Panc1 (cell line): ENCODE data around the gene KMT2C. TPM values are rescaled to one million over a fixed set of nuclear protein-coding genes. Genes with fewer than 3 reads are reported as not detected.
"Not testable (repeated sequence)": the region's sequence is repeated elsewhere in the genome, so short reads cannot be mapped to it uniquely, and the experiment has no call there.

ENCODE experiments used
- ATAC-seq: fragments of 200-7000 bp; cut with Tn5 transposase; 2 replicates; pipeline ENCODE4 v1.9.1; 2020; ENCODE audit warnings: mild to moderate bottlenecking, moderate library complexity
- BruUV-seq: library from RNA; stranded (reverse); fragments of 400-500 nt; replicated peaks from 2 replicates; lab custom pipeline; 2021; lab: Mats Ljungman, UMichigan
- CTCF ChIA-PET: fragments of 300-600 bp; sonication (Branson Sonifier 250); formaldehyde crosslinking; loops from one replicate; lab custom pipeline; 2022; ENCODE audit warnings: antibody characterized with exemption; lab: Charles Lee
- POLR2A ChIA-PET: fragments of 300-600 bp; sonication (Branson Sonifier 250); formaldehyde crosslinking; loops from one replicate; lab custom pipeline; 2022; ENCODE audit warnings: antibody characterized with exemption; lab: Charles Lee
- DNase-seq: peaks from one replicate; pipeline ENCODE4 v3.0.0-alpha.2; 2010; ENCODE audit warnings: low read depth, low spot score
- H3K27ac ChIP-seq: 2 replicates; pipeline ENCODE4 v1.5.1; 2011; ENCODE audit warnings: mild to moderate bottlenecking, low read length, inconsistent platforms
- H3K27me3 ChIP-seq: fragments of 200-500 bp; sonication (Bioruptor generic); 2 replicates; pipeline ENCODE4 v1.6.0; 2014; ENCODE audit warnings: low read length, inconsistent platforms; ENCODE audit not compliant: control insufficient read depth, insufficient read depth
- H3K36me3 ChIP-seq: fragments of 200-500 bp; sonication (Bioruptor generic); 2 replicates; pipeline ENCODE4 v1.5.1; 2014; ENCODE audit warnings: inconsistent platforms, mild to moderate bottlenecking, low read length, moderate library complexity; ENCODE audit not compliant: control insufficient read depth, insufficient read depth
- H3K4me1 ChIP-seq: 2 replicates; pipeline ENCODE4 v1.5.1; 2011; ENCODE audit warnings: inconsistent platforms, mild to moderate bottlenecking, low read length, moderate library complexity; ENCODE audit not compliant: control insufficient read depth, insufficient read depth
- H3K4me3 ChIP-seq, 2 experiments: 2 replicates each; pipeline ENCODE4 v1.5.1; 2011 to 2012; ENCODE audit warnings: low read depth in 2 of 2, low read length in 2 of 2, mild to moderate bottlenecking in 2 of 2, inconsistent platforms in 1 of 2, moderate library complexity in 1 of 2
- H3K9me3 ChIP-seq: fragments of 200-500 bp; sonication (Bioruptor generic); 2 replicates; pipeline ENCODE4 v1.5.1; 2014; ENCODE audit warnings: low read depth, mild to moderate bottlenecking, inconsistent platforms, low read length, moderate library complexity; ENCODE audit not compliant: control insufficient read depth, insufficient read depth
- POLR2AphosphoS5 ChIP-seq: IDR thresholded peaks from 2 replicates; pipeline ENCODE4 v1.6.1; 2012; ENCODE audit warnings: mild to moderate bottlenecking, low read depth, low read length, moderate library complexity
- SIN3A ChIP-seq: IDR thresholded peaks from 2 replicates; pipeline ENCODE4 v1.6.1; 2012; ENCODE audit warnings: low read depth, mild to moderate bottlenecking, low read length, moderate library complexity, borderline replicate concordance; ENCODE audit not compliant: insufficient read depth
- TCF7L2 ChIP-seq: IDR thresholded peaks from 2 replicates; pipeline ENCODE4 v1.6.1; 2011; ENCODE audit warnings: mild to moderate bottlenecking, low read depth, low read length, inconsistent platforms
- in situ Hi-C: cut with HindIII; loops from 2 replicates; pipeline ENCODE4 v1.10.0; 2016; ENCODE audit warnings: low sequenced_read_pairs, low pct_unique_long_range_greater_than_20kb
- intact Hi-C: fragments of 100-400 bp; cut with micrococcal nuclease; formaldehyde crosslinking; loops from one replicate; pipeline ENCODE4 v1.10.0; 2022; ENCODE audit not compliant: unreplicated experiment
- total RNA-seq: library from RNA; stranded (reverse); gene quantifications from one replicate; pipeline ENCODE4 v1.2.1, GENCODE V29; 2021; ENCODE audit not compliant: unreplicated experiment
- TF ChIP-seq, protein P1 (sequence below), 2 experiments: IDR thresholded peaks; 2 replicates each; pipeline ENCODE4 v1.6.1; 2011 to 2012; ENCODE audit warnings: low read depth in 2 of 2, control low read depth in 1 of 2, low read length in 1 of 2, mild to moderate bottlenecking in 1 of 2, moderate library complexity in 1 of 2; ENCODE audit not compliant: insufficient read depth in 1 of 2
- TF ChIP-seq, protein P2 (sequence below): fragments of 450-650 bp; IDR thresholded peaks from 2 replicates; pipeline ENCODE4 v1.5.1; 2017; ENCODE audit warnings: mild to moderate bottlenecking

The KMT2C gene
- total RNA-seq, 1 experiment from 2014 or later, result 42.5 TPM

DNA sequence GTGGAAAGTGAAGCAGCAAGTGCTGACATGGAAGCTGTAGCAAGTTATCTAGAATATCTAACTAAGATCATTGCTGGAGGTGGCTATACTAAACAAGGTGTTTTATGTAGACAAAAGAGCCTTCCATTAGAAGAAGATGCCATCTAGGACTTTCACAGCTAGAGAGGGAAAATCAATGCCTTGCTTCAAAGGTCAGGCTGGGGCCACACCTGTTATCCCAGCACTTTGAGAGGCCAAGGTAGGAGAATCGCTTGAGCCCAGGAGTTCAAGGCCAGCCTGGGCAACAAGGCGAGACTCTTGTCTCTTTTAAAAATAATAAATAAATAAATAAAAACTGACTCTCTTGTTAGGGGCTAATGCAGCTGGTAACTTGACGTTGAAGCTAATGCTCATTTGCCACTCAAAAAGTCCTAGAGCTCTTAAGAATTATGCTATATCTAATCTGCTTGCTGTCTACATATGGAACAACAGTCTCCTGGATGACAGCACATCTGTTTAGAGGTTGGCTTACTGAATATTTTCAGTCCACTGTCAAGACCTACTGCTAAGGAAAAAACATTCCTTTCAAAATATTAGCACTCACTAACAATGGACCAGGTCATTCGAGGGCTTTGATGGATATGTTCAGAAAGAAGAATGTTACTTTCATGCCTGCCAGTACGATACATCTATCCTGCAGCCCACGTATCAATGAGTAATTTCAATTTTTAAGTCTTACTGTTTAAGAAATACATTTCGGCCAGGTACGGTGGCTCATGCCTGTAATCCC, 58.9 kb downstream of the KMT2C start:
- CTCF ChIA-PET, DNase-seq, H3K27ac ChIP-seq, in situ Hi-C loops, H3K36me3 ChIP-seq, H3K4me3 ChIP-seq, intact Hi-C loops, H3K9me3 ChIP-seq, POLR2A ChIA-PET, ATAC-seq, BruUV-seq, H3K4me1 ChIP-seq, H3K27me3 ChIP-seq: not testable (repeated sequence)

DNA sequence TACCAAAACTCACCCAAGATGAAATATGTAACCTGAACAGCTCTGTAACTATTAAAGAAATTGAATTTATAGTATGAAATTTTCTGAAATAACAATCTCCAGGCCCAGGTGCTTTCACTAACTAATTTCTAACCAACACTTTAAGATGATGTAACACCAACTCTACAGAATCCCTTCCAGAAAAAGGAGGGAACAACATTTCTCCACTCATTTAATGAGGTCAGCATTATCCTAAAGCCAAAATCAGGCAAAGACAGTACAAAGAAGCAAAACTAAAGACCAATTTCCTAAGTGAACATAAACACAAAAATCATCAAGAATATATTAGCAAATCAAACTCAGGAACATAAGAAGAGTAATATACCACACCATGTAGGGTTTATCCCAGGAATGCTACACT, 65.5 kb downstream of the KMT2C start:
- TF ChIP-seq, protein P1, sequence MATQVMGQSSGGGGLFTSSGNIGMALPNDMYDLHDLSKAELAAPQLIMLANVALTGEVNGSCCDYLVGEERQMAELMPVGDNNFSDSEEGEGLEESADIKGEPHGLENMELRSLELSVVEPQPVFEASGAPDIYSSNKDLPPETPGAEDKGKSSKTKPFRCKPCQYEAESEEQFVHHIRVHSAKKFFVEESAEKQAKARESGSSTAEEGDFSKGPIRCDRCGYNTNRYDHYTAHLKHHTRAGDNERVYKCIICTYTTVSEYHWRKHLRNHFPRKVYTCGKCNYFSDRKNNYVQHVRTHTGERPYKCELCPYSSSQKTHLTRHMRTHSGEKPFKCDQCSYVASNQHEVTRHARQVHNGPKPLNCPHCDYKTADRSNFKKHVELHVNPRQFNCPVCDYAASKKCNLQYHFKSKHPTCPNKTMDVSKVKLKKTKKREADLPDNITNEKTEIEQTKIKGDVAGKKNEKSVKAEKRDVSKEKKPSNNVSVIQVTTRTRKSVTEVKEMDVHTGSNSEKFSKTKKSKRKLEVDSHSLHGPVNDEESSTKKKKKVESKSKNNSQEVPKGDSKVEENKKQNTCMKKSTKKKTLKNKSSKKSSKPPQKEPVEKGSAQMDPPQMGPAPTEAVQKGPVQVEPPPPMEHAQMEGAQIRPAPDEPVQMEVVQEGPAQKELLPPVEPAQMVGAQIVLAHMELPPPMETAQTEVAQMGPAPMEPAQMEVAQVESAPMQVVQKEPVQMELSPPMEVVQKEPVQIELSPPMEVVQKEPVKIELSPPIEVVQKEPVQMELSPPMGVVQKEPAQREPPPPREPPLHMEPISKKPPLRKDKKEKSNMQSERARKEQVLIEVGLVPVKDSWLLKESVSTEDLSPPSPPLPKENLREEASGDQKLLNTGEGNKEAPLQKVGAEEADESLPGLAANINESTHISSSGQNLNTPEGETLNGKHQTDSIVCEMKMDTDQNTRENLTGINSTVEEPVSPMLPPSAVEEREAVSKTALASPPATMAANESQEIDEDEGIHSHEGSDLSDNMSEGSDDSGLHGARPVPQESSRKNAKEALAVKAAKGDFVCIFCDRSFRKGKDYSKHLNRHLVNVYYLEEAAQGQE (IDR thresholded peaks at IDR 0.05; ENCODE audit: insufficient read depth in 1 of 2, low read depth in 2 of 2, low read length in 1 of 2), result no peak
- TF ChIP-seq POLR2AphosphoS5 (no peak), SIN3A (no peak), TCF7L2 (no peak)
- TF ChIP-seq, protein P2, sequence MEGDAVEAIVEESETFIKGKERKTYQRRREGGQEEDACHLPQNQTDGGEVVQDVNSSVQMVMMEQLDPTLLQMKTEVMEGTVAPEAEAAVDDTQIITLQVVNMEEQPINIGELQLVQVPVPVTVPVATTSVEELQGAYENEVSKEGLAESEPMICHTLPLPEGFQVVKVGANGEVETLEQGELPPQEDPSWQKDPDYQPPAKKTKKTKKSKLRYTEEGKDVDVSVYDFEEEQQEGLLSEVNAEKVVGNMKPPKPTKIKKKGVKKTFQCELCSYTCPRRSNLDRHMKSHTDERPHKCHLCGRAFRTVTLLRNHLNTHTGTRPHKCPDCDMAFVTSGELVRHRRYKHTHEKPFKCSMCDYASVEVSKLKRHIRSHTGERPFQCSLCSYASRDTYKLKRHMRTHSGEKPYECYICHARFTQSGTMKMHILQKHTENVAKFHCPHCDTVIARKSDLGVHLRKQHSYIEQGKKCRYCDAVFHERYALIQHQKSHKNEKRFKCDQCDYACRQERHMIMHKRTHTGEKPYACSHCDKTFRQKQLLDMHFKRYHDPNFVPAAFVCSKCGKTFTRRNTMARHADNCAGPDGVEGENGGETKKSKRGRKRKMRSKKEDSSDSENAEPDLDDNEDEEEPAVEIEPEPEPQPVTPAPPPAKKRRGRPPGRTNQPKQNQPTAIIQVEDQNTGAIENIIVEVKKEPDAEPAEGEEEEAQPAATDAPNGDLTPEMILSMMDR, result no peak
- H3K36me3 ChIP-seq, result no peaks in the 10 kb centered on the region
- BruUV-seq, result no TSS peak
- H3K27me3 ChIP-seq, result no peaks in the 10 kb centered on the region
- H3K4me1 ChIP-seq, result no peaks in the 10 kb centered on the region
- intact Hi-C loops (no loop called here), in situ Hi-C loops (no loop called here)
- ATAC-seq (no peak), DNase-seq (no peak)
- H3K9me3 ChIP-seq, result no peaks in the 10 kb centered on the region
- no peak overlapping the region for H3K27ac ChIP-seq
- H3K4me3 ChIP-seq, result no peak overlapping the region
- CTCF ChIA-PET, result no interaction called here
- POLR2A ChIA-PET, result no interaction called here

DNA sequence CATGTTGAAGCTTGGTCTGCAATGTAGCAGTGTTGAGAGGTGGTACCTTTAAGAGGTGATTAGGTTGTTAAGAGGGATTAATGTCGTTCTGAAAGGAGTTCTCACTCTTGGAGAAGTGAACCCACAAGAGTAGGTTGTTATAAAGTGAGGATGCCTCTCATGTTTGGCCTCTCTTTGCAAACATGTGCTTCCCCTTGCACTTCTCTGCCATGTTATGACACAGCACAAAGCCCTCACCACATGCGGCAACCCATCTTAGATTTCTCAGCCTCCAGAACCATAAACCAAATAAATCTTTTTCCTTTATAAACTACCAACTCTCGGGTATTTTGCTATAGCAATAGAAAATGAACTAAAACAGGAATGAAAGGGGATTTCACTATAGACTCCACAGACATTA, 66.3 kb downstream of the KMT2C start:
- no TSS peak for BruUV-seq
- Histone ChIP-seq H3K9me3 (no peaks in the 10 kb centered on the region), H3K4me3 (no peak overlapping the region), H3K4me1 (no peaks in the 10 kb centered on the region), H3K36me3 (no peaks in the 10 kb centered on the region), H3K27me3 (no peaks in the 10 kb centered on the region), H3K27ac (no peak overlapping the region)
- TF ChIP-seq, protein P2, result no peak
- TF ChIP-seq TCF7L2, result no peak
- TF ChIP-seq POLR2AphosphoS5, result no peak
- TF ChIP-seq SIN3A, result no peak
- TF ChIP-seq, protein P1 (IDR thresholded peaks at IDR 0.05; ENCODE audit: insufficient read depth in 1 of 2, low read depth in 2 of 2, low read length in 1 of 2), result no peak
- ChIA-PET CTCF (no interaction called here), POLR2A (no interaction called here)
- ATAC-seq (no peak), DNase-seq (no peak)
- in situ Hi-C loops (no loop called here), intact Hi-C loops (no loop called here)
